Activated naive CD4-positive, alpha-beta T cell treated with anti-CD3 and anti-CD28 coated beads, Interleukin-2, amount 50 U/mL, for 72 hours (primary cell): Measurements from ENCODE around the gene ACTG1. TPM values are rescaled to one million over a fixed set of nuclear protein-coding genes. Genes with fewer than 3 reads are reported as not detected.
A peak's percentile ranks its signal among the peaks of the same experiment; 100 is the strongest.

Source experiments
- ATAC-seq, 2 donors: fragments of 150-1000 bp; cut with Tn5 transposase; 2 replicates each; pipeline ENCODE4 v1.10.0; 2021; ENCODE audit warnings: mild to moderate bottlenecking in 2 of 2, moderate library complexity in 2 of 2
- DNase-seq, 2 donors: peaks; one replicate each; pipeline ENCODE4 v3.0.0; 2021 to 2022; ENCODE audit warnings: low spot score in 2 of 2
- H3K27ac Mint-ChIP-seq, 2 donors: one replicate each; pipeline ENCODE4 v1.8.0; 2022; ENCODE audit warnings: mild to moderate bottlenecking in 2 of 2, mixed read lengths in 2 of 2
- H3K36me3 Mint-ChIP-seq, 2 donors: one replicate each; pipeline ENCODE4 v1.8.0; 2022; ENCODE audit warnings: mixed read lengths in 2 of 2
- H3K9me3 Mint-ChIP-seq, 2 donors: one replicate each; pipeline ENCODE4 v1.8.0; 2022; ENCODE audit warnings: mixed read lengths in 2 of 2
- total RNA-seq, 2 donors: library from RNA; stranded (reverse); gene quantifications; one replicate each; pipeline ENCODE4 v1.2.3, GENCODE V29; 2022

The ACTG1 gene
- total RNA-seq, 2 donors from 2014 or later: 6,062 to 6,573 TPM

DNA sequence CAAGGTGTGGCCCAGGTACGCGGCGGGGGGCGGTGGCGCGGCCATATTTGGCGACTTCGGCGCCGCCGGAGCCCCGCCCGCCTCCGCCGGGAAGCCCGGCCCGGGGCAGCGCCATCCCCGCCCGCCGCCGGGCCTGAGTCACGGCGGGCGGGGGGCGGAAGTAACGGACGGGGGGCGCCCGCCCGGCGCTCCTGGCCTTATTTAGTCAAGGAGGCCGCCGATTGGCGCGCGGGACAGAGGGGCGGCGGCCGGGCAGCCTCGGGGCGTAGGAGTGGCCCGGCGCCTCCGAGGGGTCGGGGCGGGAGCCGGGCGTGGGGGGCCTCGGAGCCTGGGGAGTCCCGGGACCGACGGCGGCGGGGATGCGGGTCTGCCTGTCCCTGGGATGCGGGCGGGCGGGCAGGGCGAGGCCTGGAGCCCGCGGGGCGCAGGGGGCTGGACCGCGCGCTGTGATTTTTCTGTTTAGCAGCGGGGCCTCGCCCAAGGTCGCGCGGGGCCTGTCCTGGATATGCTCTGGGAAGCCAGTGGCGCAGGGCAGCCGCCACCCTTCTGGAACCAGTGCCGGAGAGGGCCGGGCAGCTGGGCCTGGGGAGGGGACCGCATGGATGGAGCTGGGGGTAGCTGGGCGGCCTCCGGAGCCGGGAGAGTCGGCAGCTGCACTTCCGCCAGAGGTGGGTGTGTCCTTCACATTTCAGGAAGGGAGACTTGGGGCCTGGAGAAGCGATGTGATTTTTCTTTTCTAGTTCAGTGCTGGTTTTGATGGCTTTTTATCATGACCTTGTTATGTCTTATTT, 2.3 kb upstream of the ACTG1 start:
- ATAC-seq (peak; percentile 34 to 58), DNase-seq (peak; percentile 75 to 85)
- Mint-ChIP-seq H3K9me3 (peaks cover 0 to 3% of the 10 kb centered on the region in 2 donors), H3K27ac (peak overlapping the region; percentile 60 to 83), H3K36me3 (peaks cover 24 to 34% of the 10 kb centered on the region in 2 donors)

DNA sequence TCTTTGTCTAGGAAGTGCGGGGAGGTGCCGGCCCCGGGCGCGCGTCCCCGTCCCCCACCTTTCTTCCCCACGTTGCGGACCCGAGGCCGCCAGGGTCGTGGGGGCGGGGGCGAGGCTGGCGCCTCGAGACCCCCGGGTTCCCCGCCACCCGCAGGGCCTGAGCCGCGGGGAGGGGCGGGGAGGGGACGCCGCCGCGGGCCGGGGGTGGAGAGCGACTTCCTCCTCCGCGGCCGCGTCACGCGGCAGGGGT, 1.8 kb upstream of the ACTG1 start:
- Mint-ChIP-seq H3K36me3 (peaks cover 29 to 39% of the 10 kb centered on the region in 2 donors), H3K9me3 (peaks cover 0 to 3% of the 10 kb centered on the region in 2 donors), H3K27ac (no peak overlapping the region)
- peak in 1 of 2 donors; percentile 50 for DNase-seq
- peak in 1 of 2 donors; percentile 1 for ATAC-seq

DNA sequence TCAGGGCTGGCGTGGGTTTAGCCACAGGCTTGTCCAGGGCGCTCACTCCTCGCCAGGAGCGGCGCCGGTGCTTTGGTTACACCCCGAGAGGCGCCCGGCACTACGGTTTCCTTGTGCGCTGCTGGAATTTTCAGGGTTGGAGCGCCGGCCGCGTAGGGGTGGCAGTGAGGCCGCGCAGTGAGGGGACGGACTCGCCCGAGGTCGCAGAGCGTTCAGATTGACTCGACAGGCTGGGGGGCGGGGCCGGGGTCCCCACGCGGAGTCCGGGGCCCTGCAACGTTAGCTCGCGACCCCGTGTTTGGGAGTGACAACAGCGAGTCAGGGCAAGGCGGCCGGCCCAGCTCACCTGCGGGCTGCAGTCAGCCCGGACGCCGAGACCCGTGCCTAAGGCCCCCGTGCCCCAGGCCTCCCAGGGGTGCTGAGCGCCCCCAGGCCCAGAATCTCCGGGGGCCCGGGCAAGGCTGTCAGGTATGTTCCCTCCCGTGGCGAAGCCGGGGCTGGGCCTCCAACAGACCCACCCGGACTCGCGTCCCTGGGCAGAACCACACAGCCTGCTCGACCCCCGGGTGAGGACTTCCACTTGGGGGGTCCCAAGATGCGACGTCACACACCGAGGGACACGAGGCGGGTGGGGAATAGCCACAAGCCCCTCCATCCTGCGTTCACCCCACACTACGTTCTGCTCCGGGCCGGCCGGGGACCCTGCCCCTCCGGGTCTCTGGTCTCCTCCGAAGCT, 1.3 kb upstream of the ACTG1 start:
- ATAC-seq (peak; percentile 4), DNase-seq (peak; percentile 56 to 74)
- Mint-ChIP-seq H3K27ac (peak overlapping the region; percentile 88 to 92), H3K36me3 (peaks cover 34 to 44% of the 10 kb centered on the region in 2 donors), H3K9me3 (peaks cover 0 to 3% of the 10 kb centered on the region in 2 donors)

DNA sequence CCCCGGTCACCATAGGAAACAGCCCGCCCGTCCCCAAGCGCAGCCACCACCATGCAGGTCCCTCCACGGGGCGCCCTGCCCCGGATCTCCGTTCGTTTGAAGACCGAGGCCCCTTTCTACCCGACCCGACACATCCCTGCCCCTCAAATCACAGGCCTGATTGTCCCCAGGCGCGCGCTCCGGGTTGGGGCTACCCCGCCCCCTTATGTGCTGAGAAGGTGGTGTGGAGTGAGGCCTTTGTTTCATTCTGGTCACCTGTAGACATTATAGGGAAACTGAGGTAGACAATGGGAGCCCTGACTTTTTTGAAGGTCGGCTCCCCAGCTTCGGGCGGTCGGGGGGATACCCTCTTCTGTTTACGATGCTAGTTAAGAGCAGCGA, 763 bp upstream of the ACTG1 start:
- peak; percentile 28 to 38 for ATAC-seq
- Mint-ChIP-seq H3K9me3 (peaks cover 0 to 3% of the 10 kb centered on the region in 2 donors), H3K27ac (peak overlapping the region; percentile 88 to 92)

DNA sequence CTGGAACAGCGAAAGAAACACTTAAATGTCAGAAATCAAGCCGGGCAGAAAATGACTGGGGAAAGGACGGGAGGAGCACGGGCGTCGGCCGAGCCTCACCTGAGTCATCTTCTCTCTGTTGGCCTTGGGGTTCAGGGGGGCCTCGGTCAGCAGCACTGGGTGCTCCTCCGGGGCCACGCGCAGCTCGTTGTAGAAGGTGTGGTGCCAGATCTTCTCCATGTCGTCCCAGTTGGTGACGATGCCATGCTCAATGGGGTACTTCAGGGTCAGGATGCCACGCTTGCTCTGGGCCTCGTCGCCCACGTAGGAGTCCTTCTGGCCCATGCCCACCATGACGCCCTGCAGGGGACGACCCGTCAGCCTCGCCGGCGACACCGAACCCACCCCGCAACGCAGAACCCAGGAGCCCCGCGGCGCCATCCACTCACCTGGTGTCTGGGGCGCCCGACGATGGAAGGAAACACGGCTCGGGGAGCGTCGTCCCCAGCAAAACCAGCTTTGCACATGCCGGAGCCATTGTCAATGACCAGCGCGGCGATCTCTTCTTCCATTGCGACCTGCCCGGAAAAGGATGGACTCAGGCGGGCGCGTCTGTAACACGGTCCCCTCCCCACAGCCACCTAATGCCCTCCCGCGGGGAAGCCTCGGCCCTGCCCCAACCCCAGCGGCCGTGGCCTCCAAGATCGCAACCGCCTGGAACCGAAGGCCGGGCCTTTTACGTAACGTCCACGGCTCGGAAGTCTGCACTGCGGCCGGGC, 616 bp downstream of the ACTG1 start:
- Mint-ChIP-seq H3K36me3 (peaks cover 38 to 46% of the 10 kb centered on the region in 2 donors), H3K27ac (peak overlapping the region; percentile 87 to 98), H3K9me3 (peaks cover 0 to 3% of the 10 kb centered on the region in 2 donors)
- peak in 1 of 2 donors; percentile 4 for ATAC-seq
- no peak for DNase-seq

More for the DNA sequence above, 763 bp upstream of the ACTG1 start:
- H3K36me3 Mint-ChIP-seq: peaks cover 38 to 46% of the 10 kb centered on the region in 2 donors
- DNase-seq: peak; percentile 73

DNA sequence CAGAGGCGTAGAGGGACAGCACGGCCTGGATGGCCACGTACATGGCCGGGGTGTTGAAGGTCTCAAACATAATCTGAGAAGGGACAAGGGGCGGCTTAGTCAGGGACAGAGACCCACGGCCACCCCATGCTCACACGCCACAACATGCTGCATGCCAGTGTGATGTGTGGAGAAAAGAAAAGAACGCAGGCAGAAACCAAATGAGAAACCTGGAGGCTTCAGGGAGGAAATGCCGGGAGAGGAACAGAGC, 1.1 kb downstream of the ACTG1 start:
- H3K9me3 Mint-ChIP-seq: peaks cover 0 to 3% of the 10 kb centered on the region in 2 donors
- DNase-seq (no peak), ATAC-seq (no peak)
- peaks cover 38 to 46% of the 10 kb centered on the region in 2 donors for H3K36me3 Mint-ChIP-seq
- H3K27ac Mint-ChIP-seq: peak overlapping the region; percentile 87 to 98

GRCh38 chr17:81510785-81511553, 1.6 kb downstream of the ACTG1 start:
- peaks cover 38 to 46% of the 10 kb centered on the region in 2 donors for H3K36me3 Mint-ChIP-seq
- DNase-seq (peak in 1 of 2 donors; percentile 61), ATAC-seq (no peak)
- H3K9me3 Mint-ChIP-seq: peaks cover 0 to 3% of the 10 kb centered on the region in 2 donors
- H3K27ac Mint-ChIP-seq: peak overlapping the region; percentile 87 to 98

- peak overlapping the region; percentile 87 to 98 for H3K27ac Mint-ChIP-seq
- H3K9me3 Mint-ChIP-seq: peaks cover 0 to 3% of the 10 kb centered on the region in 2 donors
- no peak for DNase-seq
- peaks cover 38 to 44% of the 10 kb centered on the region in 2 donors for H3K36me3 Mint-ChIP-seq
- ATAC-seq: no peak
Measured at GRCh38 chr17:81509972-81510784, 2.4 kb downstream of the ACTG1 start.

DNA sequence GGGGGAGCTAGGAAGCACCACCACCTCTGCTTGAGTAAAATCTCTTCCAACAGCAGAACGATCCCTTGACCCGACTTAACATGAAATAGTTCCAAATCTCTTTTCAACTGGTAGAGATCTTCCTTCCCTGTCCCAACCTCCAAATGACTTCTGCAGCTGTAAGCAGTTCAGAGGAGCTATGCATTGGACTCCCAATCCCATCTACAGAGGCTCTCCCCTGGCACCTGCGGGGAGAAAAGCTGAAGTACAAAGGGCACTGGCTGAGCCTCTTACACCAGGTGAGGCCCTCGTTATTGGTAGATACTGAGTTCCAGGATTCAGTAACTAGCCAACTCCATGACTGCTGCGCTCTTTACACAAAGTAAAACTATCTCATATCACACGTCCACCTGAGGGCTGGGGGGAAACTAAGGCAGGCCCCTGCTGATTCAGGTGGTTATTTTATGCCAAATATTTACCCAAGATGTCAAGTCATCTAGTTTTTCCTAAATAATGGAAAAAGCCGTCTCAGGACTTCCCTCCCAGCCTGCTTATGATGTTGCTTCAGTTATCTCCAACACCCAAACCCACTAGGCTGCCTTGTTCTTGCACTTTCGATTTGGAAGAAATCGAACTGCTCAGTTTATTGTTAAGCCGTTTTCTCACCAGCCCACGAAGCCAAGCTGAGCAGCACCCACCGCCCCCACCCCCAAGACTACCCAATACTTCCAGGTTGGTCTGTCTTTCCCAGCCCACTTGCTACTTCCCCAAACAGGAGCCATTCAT, 3.2 kb downstream of the ACTG1 start:
- peaks cover 0 to 3% of the 10 kb centered on the region in 2 donors for H3K9me3 Mint-ChIP-seq
- peaks cover 38 to 41% of the 10 kb centered on the region in 2 donors for H3K36me3 Mint-ChIP-seq
- peak overlapping the region; percentile 87 to 98 for H3K27ac Mint-ChIP-seq
- no peak for DNase-seq
- no peak for ATAC-seq

DNA sequence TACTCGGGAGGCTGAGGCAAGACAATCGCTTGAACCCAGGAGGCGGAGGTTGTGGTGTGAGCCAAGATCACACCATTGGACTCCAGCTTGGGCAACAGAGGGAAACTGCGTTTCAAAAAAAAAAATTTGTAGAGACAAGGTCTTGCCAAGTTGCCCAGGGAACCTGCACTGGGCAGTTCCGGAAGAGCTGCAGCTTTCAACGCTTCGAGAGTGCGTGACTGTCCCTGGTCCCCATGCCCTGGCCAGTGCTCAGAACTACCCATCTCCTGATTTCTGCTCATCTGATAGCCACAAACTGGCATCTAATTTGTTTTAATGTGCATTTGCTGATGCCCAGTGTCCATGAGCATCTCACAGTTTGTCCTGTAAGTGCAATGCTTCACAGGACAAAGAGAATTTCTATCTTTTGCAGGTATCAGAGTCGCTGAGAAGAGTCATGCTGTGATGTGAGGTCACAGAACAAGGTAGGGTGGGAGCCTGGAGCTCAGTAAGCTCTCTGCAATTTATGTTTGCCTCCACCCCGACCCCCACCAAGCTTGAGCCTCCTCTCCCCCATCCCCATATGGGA, 3.9 kb downstream of the ACTG1 start:
- no peak for ATAC-seq
- Mint-ChIP-seq H3K36me3 (peaks cover 38 to 39% of the 10 kb centered on the region in 2 donors), H3K9me3 (peaks cover 0 to 3% of the 10 kb centered on the region in 2 donors), H3K27ac (peak overlapping the region; percentile 87 to 98)
- no peak for DNase-seq

- DNase-seq: no peak
- no peaks in the 10 kb centered on the region for H3K9me3 Mint-ChIP-seq
- ATAC-seq: no peak
- no peak overlapping the region for H3K27ac Mint-ChIP-seq
- H3K36me3 Mint-ChIP-seq: peaks cover 0 to 1% of the 10 kb centered on the region in 2 donors
Measured at GRCh38 chr17:81503619-81504018, 9.0 kb downstream of the ACTG1 start.

DNA sequence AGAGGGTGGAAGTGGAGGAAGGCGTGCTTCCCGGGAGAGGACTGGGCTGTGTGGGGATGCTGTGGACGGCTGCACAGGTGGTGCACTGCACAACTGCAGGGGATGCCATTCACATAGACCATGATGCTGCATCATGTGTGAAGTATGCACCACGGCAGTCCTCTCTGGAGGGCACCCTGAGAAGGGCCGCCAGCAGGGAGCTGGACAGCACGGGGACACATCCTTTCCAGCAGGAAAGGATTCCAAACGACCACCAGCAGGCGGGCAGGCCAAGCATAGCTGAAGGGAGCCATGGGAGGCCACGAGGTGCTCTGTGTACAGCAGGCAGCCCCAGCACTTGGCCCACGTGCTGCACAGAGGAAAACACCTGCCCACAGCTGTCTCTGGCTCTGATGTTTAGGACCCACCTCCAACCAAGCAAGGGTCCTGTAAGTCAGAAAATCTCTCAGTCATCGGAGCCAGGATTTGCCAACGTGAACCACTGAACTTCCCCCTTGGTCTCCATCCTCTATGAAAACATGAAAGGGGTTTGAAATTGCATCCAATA, 10.1 kb downstream of the ACTG1 start:
- Mint-ChIP-seq H3K36me3 (no peaks in the 10 kb centered on the region), H3K9me3 (no peaks in the 10 kb centered on the region), H3K27ac (no peak overlapping the region)
- no peak for DNase-seq
- ATAC-seq: peak in 1 of 2 donors; percentile 24

DNA sequence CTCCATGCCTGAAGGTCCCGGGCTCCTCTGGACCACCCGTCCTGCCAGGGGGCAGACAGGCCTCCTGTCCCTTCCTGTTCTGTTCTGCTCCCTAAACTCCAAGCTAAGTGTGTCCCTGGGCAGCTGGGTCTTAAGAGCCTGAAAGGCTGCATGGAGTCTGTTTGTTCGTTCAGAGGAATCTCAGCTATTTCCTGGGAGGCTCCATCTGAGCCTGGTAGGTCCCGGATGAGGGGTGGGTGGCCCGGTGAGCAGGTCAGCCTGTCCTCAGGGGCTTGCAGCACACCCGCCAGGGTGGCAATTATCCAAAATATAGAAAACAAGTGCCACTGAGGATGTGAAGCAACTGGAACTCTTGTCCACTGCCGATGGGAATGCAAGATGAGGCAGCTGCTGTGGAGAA, 12.6 kb downstream of the ACTG1 start:
- DNase-seq: no peak
- no peak for ATAC-seq
- Mint-ChIP-seq H3K36me3 (no peaks in the 10 kb centered on the region), H3K27ac (no peak overlapping the region), H3K9me3 (no peaks in the 10 kb centered on the region)

- Mint-ChIP-seq H3K9me3 (no peaks in the 10 kb centered on the region), H3K27ac (no peak overlapping the region), H3K36me3 (no peaks in the 10 kb centered on the region)
- ATAC-seq (no peak), DNase-seq (peak in 1 of 2 donors; percentile 51)
Measured at GRCh38 chr17:81499601-81499970, 13.0 kb downstream of the ACTG1 start.
